H1 (cell line): ENCODE results near the gene CAMKMT. TPM values are rescaled to one million over a fixed set of nuclear protein-coding genes. Genes with fewer than 3 reads are reported as not detected.

ENCODE experiments used
- CTCF ChIA-PET: fragments of 300-600 bp; sonication (Branson Sonifier 250); formaldehyde crosslinking; loops from one replicate; lab custom pipeline; 2021; ENCODE audit not compliant: partially characterized antibody; lab: Charles Lee
- POLR2A ChIA-PET: fragments of 300-600 bp; sonication (Branson Sonifier 250); formaldehyde crosslinking; loops from one replicate; lab custom pipeline; 2021; ENCODE audit warnings: inconsistent platforms; ENCODE audit not compliant: partially characterized antibody; lab: Charles Lee
- DNase-seq, 2 experiments: peaks; one replicate each; pipeline versions ENCODE4 v3.0.0 to v3.0.0-alpha.2; 2010 to 2022; ENCODE audit warnings: low spot score in 2 of 2, low read depth in 1 of 2, mixed read lengths in 1 of 2
- FAIRE-seq: peaks from 2 replicates; lab custom pipeline; 2011; peaks lifted over from hg19 to GRCh38; lab: Jason Lieb, UNC
- H2AFZ ChIP-seq: 2 replicates; pipeline ENCODE4 v1.8.1; 2012; ENCODE audit warnings: low read length, inconsistent platforms
- H2AK5ac ChIP-seq: 2 replicates; pipeline ENCODE4 v1.6.1; 2013; ENCODE audit warnings: low read depth, low read length
- H2BK120ac ChIP-seq: replicated peaks from 2 replicates; pipeline ENCODE3; 2013; ENCODE audit warnings: low read depth, low read length, inconsistent platforms
- H2BK12ac ChIP-seq: 2 replicates; pipeline ENCODE4 v1.6.1; 2013; ENCODE audit warnings: low read depth, low read length
- H2BK15ac ChIP-seq: 2 replicates; pipeline ENCODE4 v1.6.1; 2013; ENCODE audit warnings: low read length
- H2BK20ac ChIP-seq: 2 replicates; pipeline ENCODE4 v1.6.1; 2013; ENCODE audit warnings: low read length
- H2BK5ac ChIP-seq: 2 replicates; pipeline ENCODE4 v1.6.1; 2013; ENCODE audit warnings: low read depth, low read length
- H3K14ac ChIP-seq: 2 replicates; pipeline ENCODE4 v1.6.1; 2013; ENCODE audit warnings: inconsistent platforms; ENCODE audit not compliant: insufficient read length
- H3K18ac ChIP-seq: 2 replicates; pipeline ENCODE4 v1.6.1; 2013; ENCODE audit warnings: low read length; ENCODE audit errors: extremely low read depth
- H3K23ac ChIP-seq: 2 replicates; pipeline ENCODE4 v1.6.1; 2013; ENCODE audit warnings: inconsistent platforms; ENCODE audit not compliant: insufficient read length
- H3K23me2 ChIP-seq: 2 replicates; pipeline ENCODE4 v1.6.1; 2013; ENCODE audit warnings: low read depth, low read length
- H3K27ac ChIP-seq: 2 replicates; pipeline ENCODE4 v1.6.1; 2011; ENCODE audit warnings: low read depth, low read length, inconsistent platforms
- H3K27me3 ChIP-seq, 4 experiments: replicated peaks in 1 of 4; 1 replicate in 1 of 4; 2 replicates in 3 of 4; pipeline versions ENCODE4 v1.6.1 to v1.8.1; 2011 to 2013; ENCODE audit warnings: low read length in 3 of 4, mild to moderate bottlenecking in 3 of 4, inconsistent platforms in 2 of 4, mixed read lengths in 2 of 4, moderate library complexity in 1 of 4; ENCODE audit not compliant: control insufficient read depth in 3 of 4, insufficient read depth in 3 of 4; ENCODE audit errors: extremely low read depth in 1 of 4
- H3K36me3 ChIP-seq, 4 experiments: 2 replicates each; pipeline versions ENCODE4 v1.6.1 to v1.8.1; 2011 to 2013; ENCODE audit warnings: mild to moderate bottlenecking in 4 of 4, low read length in 3 of 4, moderate library complexity in 2 of 4, control low read depth in 1 of 4, inconsistent platforms in 1 of 4; ENCODE audit not compliant: insufficient read depth in 4 of 4, control insufficient read depth in 2 of 4
- H3K4ac ChIP-seq: replicated peaks from 2 replicates; pipeline ENCODE3; 2013; ENCODE audit warnings: low read length, low read depth, mixed read lengths, inconsistent platforms; ENCODE audit not compliant: insufficient read length
- H3K4me1 ChIP-seq, 4 experiments: replicated peaks in 1 of 4; 1 replicate in 1 of 4; 2 replicates in 3 of 4; pipeline versions ENCODE4 v1.6.1 to v1.8.1; 2011 to 2013; ENCODE audit warnings: low read length in 3 of 4, inconsistent platforms in 2 of 4, mixed read lengths in 1 of 4; ENCODE audit not compliant: insufficient read depth in 4 of 4, control insufficient read depth in 3 of 4
- H3K4me2 ChIP-seq, 2 experiments: 2 replicates each; pipeline versions ENCODE4 v1.6.1 to v1.8.1; 2011 to 2013; ENCODE audit warnings: low read depth in 2 of 2, low read length in 2 of 2, control low read depth in 1 of 2, inconsistent platforms in 1 of 2, mild to moderate bottlenecking in 1 of 2; ENCODE audit not compliant: insufficient read depth in 1 of 2
- H3K4me3 ChIP-seq, 4 experiments: fragments of 200-600, 300-600 bp in 1 of 4; sonication (generic), shearing (Covaris generic), sonication (Bioruptor Twin) in 1 of 4; 2 replicates each; pipeline versions ENCODE4 v1.5.1 to v1.8.1; 2011 to 2016; ENCODE audit warnings: low read length in 4 of 4, low read depth in 3 of 4, control low read depth in 2 of 4, inconsistent platforms in 2 of 4, mild to moderate bottlenecking in 2 of 4, mixed read lengths in 1 of 4, moderate library complexity in 1 of 4; ENCODE audit not compliant: insufficient read depth in 2 of 4; ENCODE audit errors: extremely low read depth in 1 of 4
- H3K56ac ChIP-seq: replicated peaks from 2 replicates; pipeline ENCODE3; 2013; ENCODE audit warnings: low read depth, mild to moderate bottlenecking, mixed read lengths, low read length, inconsistent platforms; ENCODE audit not compliant: insufficient read length
- H3K79me1 ChIP-seq: 2 replicates; pipeline ENCODE4 v1.6.1; 2013; ENCODE audit warnings: low read depth, low read length, control low read depth
- H3K79me2 ChIP-seq, 2 experiments: 2 replicates each; pipeline versions ENCODE4 v1.6.1 to v1.8.1; 2012 to 2013; ENCODE audit warnings: low read length in 2 of 2, mild to moderate bottlenecking in 2 of 2, inconsistent platforms in 1 of 2; ENCODE audit not compliant: insufficient read depth in 2 of 2, control insufficient read depth in 1 of 2
- H3K9ac ChIP-seq, 4 experiments: replicated peaks in 1 of 4; 1 replicate in 1 of 4; 2 replicates in 3 of 4; pipeline versions ENCODE4 v1.6.1 to v1.8.1; 2011 to 2013; ENCODE audit warnings: low read depth in 3 of 4, low read length in 3 of 4, control low read depth in 2 of 4, mild to moderate bottlenecking in 2 of 4, moderate library complexity in 2 of 4, inconsistent platforms in 1 of 4; ENCODE audit errors: extremely low read depth in 1 of 4
- H3K9me3 ChIP-seq, 2 experiments: 2 replicates each; pipeline versions ENCODE4 v1.6.1 to v1.8.1; 2012 to 2013; ENCODE audit warnings: mild to moderate bottlenecking in 2 of 2, moderate library complexity in 2 of 2, control low read depth in 1 of 2, inconsistent platforms in 1 of 2, low read depth in 1 of 2, low read length in 1 of 2, mixed read lengths in 1 of 2; ENCODE audit not compliant: insufficient read depth in 2 of 2
- H4K20me1 ChIP-seq, 2 experiments: replicated peaks in 1 of 2; 2 replicates each; pipeline versions ENCODE3 to v1.8.1; 2011 to 2013; ENCODE audit warnings: inconsistent platforms in 2 of 2, low read length in 2 of 2, mild to moderate bottlenecking in 1 of 2; ENCODE audit not compliant: insufficient read depth in 2 of 2, control insufficient read depth in 1 of 2
- H4K5ac ChIP-seq: 2 replicates; pipeline ENCODE4 v1.6.1; 2013; ENCODE audit warnings: low read length, low read depth, mixed read lengths, inconsistent platforms; ENCODE audit not compliant: insufficient read length
- H4K8ac ChIP-seq: 2 replicates; pipeline ENCODE4 v1.8.0; 2013; ENCODE audit warnings: mild to moderate bottlenecking, moderate library complexity, low read length, inconsistent platforms; ENCODE audit not compliant: insufficient read depth; ENCODE audit errors: extremely low read depth
- H4K91ac ChIP-seq: replicated peaks from 2 replicates; pipeline ENCODE3; 2013; ENCODE audit warnings: low read length, mixed read lengths, inconsistent platforms; ENCODE audit not compliant: insufficient read length
- FOSL1 ChIP-seq: IDR thresholded peaks from 2 replicates; pipeline ENCODE4 v1.6.1; 2011; ENCODE audit warnings: mild to moderate bottlenecking, low read depth, low read length, moderate library complexity; ENCODE audit not compliant: insufficient read depth
- GABPA ChIP-seq: IDR thresholded peaks from 2 replicates; pipeline ENCODE4 v1.6.1; 2011; ENCODE audit warnings: mild to moderate bottlenecking, low read length, moderate library complexity, borderline replicate concordance; ENCODE audit not compliant: insufficient read depth
- KDM5A ChIP-seq: fragments of 200-600 bp; IDR thresholded peaks from 2 replicates; pipeline ENCODE4 v1.7.1; 2012; ENCODE audit warnings: mild to moderate bottlenecking, low read length, inconsistent platforms, mixed read lengths
- POLR2A ChIP-seq, 2 experiments: IDR thresholded peaks; 1 replicate in 1 of 2; 2 replicates in 1 of 2; pipeline ENCODE4 v1.6.1; 2011; ENCODE audit warnings: low read depth in 2 of 2, low read length in 2 of 2, mild to moderate bottlenecking in 2 of 2; ENCODE audit errors: control extremely low read depth in 1 of 2
- POLR2AphosphoS5 ChIP-seq: IDR thresholded peaks from 2 replicates; pipeline ENCODE4 v1.6.1; 2011; ENCODE audit warnings: low read depth, low read length
- SUZ12 ChIP-seq: fragments of 200-600 bp; sonication (generic); IDR thresholded peaks from 2 replicates; pipeline ENCODE4 v1.6.1; 2012; ENCODE audit warnings: mild to moderate bottlenecking, inconsistent platforms, low read length, moderate library complexity, mixed read lengths
- TAF1 ChIP-seq: IDR thresholded peaks from 2 replicates; pipeline ENCODE4 v1.6.1; 2011; ENCODE audit warnings: mild to moderate bottlenecking, low read depth, low read length
- TAF7 ChIP-seq: optimal IDR thresholded peaks from 2 replicates; pipeline ENCODE3; 2011; ENCODE audit warnings: low read depth, mild to moderate bottlenecking, inconsistent platforms, low read length, moderate library complexity, borderline replicate concordance
- WGBS, 2 experiments: shearing (Covaris generic) in 1 of 2; methylation state at CpG; one replicate each; pipeline versions ENCODE4 v1.1.6 to v1.1.7; 2013 to 2015; ENCODE audit warnings: low lambda C conversion rate in 2 of 2, mixed read lengths in 2 of 2, inconsistent platforms in 1 of 2, low coverage in 1 of 2, missing lambda C conversion rate in 1 of 2; ENCODE audit not compliant: insufficient replicate concordance in 2 of 2, insufficient coverage in 1 of 2, insufficient read length in 1 of 2; ENCODE audit errors: extremely low coverage in 1 of 2, missing lambda C conversion rate in 1 of 2; 5-methylcytosine and 5-hydroxymethylcytosine counted together
- polyA plus RNA-seq, 7 experiments: library from polyadenylated mRNA; depleted of rRNA in 3 of 7; stranded (reverse) in 5 of 7; unstranded in 2 of 7; fragments of >200 nt in 5 of 7; fragments of 200-250 nt in 2 of 7; gene quantifications; 1 replicate in 5 of 7; 2 replicates in 1 of 7; 4 replicates in 1 of 7; pipeline versions ENCODE4 v1.2.1 to v1.2.3, GENCODE V29; 2011 to 2013; ENCODE audit warnings: missing spikeins in 2 of 7, mixed read lengths in 2 of 7
- total RNA-seq: library from RNA; stranded (reverse); fragmentation: NEBNext Ultra II Directional; extraction: Animal tissue kit (Norgen Biotek cat#: 25700); gene quantifications from 2 replicates; pipeline ENCODE4 v1.2.1, GENCODE V29; 2021
- TF ChIP-seq, protein P1 (sequence below), 3 experiments: IDR thresholded peaks; 1 replicate in 2 of 3; 2 replicates in 1 of 3; pipeline versions ENCODE4 v1.5.1 to v1.6.1; 2011; ENCODE audit warnings: low read length in 3 of 3, mild to moderate bottlenecking in 3 of 3, inconsistent platforms in 2 of 3, low read depth in 1 of 3, moderate library complexity in 1 of 3; ENCODE audit not compliant: insufficient read depth in 1 of 3; ENCODE audit errors: control extremely low read depth in 1 of 3
- TF ChIP-seq, protein P2 (sequence below): IDR thresholded peaks from 2 replicates; pipeline ENCODE4 v1.6.1; 2012; ENCODE audit warnings: inconsistent platforms
- TF ChIP-seq, protein P3 (sequence below): IDR thresholded peaks from 2 replicates; pipeline ENCODE4 v1.6.1; 2011; ENCODE audit warnings: low read length, improper control_type of control experiment

CAMKMT gene
- total and polyA plus RNA-seq, 2 of the 8 experiments (the other 6 are each of a cell fraction or from before 2014, with no cell fraction given) = 14.7 to 22.4 TPM

DNA sequence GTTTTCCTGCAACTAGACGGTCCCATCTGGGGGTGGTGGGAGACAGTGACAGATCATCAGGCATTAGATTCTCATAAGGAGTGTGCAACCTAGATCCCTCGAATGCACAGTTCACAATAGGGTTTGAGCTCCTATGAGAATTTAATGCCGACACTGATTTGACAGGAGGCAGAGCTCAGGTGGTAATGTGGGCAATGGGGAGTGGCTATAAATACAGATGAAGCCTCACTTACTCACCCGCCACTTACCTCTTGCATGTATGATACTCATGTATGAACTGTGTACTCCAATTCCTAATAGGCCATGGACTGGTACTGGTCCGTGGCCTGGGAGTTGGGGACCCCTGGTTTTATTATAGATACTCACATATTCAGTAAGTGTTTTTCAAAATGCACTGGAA lies 457.3 kb downstream of the CAMKMT start:
- Histone ChIP-seq H2AFZ (no peak overlapping the region), H3K9me3 (no peaks in the 10 kb centered on the region), H4K91ac (no peak overlapping the region), H3K23me2 (no peaks in the 10 kb centered on the region), H3K4ac (no peak overlapping the region), H2BK20ac (no peak overlapping the region), H4K8ac (no peak overlapping the region), H4K20me1 (no peaks in the 10 kb centered on the region), H3K79me1 (no peaks in the 10 kb centered on the region), H4K5ac (no peak overlapping the region), H2BK120ac (no peak overlapping the region), H3K9ac (no peak overlapping the region), H3K4me2 (no peak overlapping the region), H3K36me3 (no peaks in the 10 kb centered on the region), H3K27ac (no peak overlapping the region), H2AK5ac (no peak overlapping the region), H2BK5ac (no peak overlapping the region), H2BK12ac (no peak overlapping the region), H3K18ac (no peak overlapping the region), H3K56ac (no peak overlapping the region), H3K4me3 (no peak overlapping the region), H3K4me1 (peaks cover 0 to 7% (median 0%) of the 10 kb centered on the region in 4 experiments; a peak in 1 of 7 replicates), H3K27me3 (no peaks in the 10 kb centered on the region), H3K79me2 (no peaks in the 10 kb centered on the region), H2BK15ac (no peak overlapping the region), H3K14ac (no peak overlapping the region), H3K23ac (no peak overlapping the region)
- DNase-seq (no peak), FAIRE-seq (no peak)
- ChIA-PET POLR2A (no interaction called here), CTCF (no interaction called here)
- WGBS, 2 experiments = 81% methylated on average over 5 of the region's 5 CpGs; no CpG with 5 or more reads in 1 of the 2 experiments
- TF ChIP-seq, protein P1, sequence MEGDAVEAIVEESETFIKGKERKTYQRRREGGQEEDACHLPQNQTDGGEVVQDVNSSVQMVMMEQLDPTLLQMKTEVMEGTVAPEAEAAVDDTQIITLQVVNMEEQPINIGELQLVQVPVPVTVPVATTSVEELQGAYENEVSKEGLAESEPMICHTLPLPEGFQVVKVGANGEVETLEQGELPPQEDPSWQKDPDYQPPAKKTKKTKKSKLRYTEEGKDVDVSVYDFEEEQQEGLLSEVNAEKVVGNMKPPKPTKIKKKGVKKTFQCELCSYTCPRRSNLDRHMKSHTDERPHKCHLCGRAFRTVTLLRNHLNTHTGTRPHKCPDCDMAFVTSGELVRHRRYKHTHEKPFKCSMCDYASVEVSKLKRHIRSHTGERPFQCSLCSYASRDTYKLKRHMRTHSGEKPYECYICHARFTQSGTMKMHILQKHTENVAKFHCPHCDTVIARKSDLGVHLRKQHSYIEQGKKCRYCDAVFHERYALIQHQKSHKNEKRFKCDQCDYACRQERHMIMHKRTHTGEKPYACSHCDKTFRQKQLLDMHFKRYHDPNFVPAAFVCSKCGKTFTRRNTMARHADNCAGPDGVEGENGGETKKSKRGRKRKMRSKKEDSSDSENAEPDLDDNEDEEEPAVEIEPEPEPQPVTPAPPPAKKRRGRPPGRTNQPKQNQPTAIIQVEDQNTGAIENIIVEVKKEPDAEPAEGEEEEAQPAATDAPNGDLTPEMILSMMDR (IDR thresholded peaks at IDR 0.05; ENCODE audit: control extremely low read depth in 1 of 3, insufficient read depth in 1 of 3, low read depth in 1 of 3, low read length in 3 of 3) = no peak
- TF ChIP-seq TAF1 = no peak
- TF ChIP-seq SUZ12 = no peak
- TF ChIP-seq POLR2A (IDR thresholded peaks at IDR 0.05; ENCODE audit: control extremely low read depth in 1 of 2, low read depth in 2 of 2, low read length in 2 of 2) = no peak
- no peak for TF ChIP-seq TAF7
- no peak for TF ChIP-seq KDM5A
- TF ChIP-seq, protein P2, sequence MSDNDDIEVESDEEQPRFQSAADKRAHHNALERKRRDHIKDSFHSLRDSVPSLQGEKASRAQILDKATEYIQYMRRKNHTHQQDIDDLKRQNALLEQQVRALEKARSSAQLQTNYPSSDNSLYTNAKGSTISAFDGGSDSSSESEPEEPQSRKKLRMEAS = no peak
- TF ChIP-seq GABPA = no peak
- no peak for TF ChIP-seq FOSL1
- TF ChIP-seq, protein P3, sequence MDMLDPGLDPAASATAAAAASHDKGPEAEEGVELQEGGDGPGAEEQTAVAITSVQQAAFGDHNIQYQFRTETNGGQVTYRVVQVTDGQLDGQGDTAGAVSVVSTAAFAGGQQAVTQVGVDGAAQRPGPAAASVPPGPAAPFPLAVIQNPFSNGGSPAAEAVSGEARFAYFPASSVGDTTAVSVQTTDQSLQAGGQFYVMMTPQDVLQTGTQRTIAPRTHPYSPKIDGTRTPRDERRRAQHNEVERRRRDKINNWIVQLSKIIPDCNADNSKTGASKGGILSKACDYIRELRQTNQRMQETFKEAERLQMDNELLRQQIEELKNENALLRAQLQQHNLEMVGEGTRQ = no peak
- no peak for TF ChIP-seq POLR2AphosphoS5
